Measurements from ENCODE around the gene ALKBH4.

ALKBH4 gene

DNA sequence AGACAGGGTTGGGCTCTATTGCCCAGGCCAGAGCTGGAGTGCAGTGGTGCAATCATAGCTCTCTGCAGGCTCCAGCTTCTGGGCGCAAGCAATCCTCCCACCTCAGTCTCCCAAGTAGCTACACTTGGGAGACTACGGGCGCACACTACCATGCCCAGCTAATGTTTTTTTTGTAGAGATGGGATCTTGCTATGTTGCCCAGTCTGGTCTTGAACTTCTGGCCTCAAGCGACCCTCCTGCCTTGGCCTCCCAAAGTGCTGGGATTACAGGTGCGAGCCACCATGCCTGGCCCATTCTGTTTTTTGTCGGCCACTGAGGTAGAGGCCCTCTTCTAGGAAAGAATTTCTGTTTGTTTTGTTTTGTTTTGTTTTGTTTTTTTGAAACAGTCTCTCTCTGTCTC, 12.2 kb downstream of the ALKBH4 start:
- no peak for DNase-seq (ENCODE audit: extremely low read depth, low read depth)
- TF ChIP-seq, protein P1, sequence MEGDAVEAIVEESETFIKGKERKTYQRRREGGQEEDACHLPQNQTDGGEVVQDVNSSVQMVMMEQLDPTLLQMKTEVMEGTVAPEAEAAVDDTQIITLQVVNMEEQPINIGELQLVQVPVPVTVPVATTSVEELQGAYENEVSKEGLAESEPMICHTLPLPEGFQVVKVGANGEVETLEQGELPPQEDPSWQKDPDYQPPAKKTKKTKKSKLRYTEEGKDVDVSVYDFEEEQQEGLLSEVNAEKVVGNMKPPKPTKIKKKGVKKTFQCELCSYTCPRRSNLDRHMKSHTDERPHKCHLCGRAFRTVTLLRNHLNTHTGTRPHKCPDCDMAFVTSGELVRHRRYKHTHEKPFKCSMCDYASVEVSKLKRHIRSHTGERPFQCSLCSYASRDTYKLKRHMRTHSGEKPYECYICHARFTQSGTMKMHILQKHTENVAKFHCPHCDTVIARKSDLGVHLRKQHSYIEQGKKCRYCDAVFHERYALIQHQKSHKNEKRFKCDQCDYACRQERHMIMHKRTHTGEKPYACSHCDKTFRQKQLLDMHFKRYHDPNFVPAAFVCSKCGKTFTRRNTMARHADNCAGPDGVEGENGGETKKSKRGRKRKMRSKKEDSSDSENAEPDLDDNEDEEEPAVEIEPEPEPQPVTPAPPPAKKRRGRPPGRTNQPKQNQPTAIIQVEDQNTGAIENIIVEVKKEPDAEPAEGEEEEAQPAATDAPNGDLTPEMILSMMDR (IDR thresholded peaks at IDR 0.05; ENCODE audit: low read depth, low read length) = no peak

DNA sequence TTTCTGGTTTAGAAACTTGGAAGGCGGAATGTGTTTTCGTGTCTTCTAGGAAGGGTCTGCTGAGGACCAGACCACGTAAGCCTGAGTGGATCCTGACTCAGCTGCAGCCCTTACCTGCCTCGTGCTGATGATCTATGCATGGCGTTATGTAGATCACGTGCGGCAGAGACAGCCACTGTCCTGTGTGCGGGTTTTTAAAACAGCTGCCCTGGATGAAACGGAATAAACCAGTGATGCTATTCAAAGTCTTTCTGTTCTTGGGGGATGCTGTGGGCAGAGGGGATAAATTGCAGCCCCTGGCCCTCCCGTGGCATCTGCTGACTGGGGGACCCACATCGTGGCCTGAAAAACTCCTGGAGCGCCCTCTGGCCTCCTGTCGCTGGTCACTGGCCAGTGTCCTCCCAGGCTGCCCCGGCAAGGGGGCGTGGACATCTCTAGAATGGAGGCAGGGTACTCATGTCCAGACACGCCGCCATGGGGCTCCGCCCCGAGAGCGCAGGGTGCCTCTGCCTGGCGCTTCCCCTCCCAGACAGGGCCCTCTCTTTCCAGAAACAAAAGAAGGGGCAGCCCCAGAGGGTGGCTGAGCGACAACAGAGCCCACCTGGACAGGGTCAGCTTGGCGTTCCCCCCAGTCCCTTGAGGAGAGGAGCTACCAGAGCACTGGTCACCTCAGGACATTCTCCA, 13.2 kb downstream of the ALKBH4 start:
- no peak for DNase-seq (ENCODE audit: extremely low read depth, low read depth)

DNA sequence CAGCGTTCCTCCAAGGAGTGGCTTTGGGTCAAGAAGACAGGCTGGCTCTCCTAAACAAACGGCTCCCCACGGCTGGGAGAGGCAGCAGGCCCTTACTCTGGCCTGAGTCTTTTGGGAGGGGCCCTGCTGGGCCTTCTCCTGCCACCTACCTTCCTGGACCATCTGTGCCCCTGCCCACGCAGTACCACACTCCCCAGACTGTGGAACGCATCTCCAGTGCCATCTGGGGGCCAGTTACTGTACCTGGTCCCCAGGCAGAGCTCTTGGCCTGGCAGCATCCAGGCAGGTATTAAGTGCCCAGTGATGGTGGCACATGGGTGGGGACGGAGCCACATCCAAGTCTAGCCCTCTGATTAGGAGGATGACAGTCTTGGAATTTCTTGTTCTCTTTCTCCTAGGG, 14.4 kb downstream of the ALKBH4 start:
- DNase-seq (ENCODE audit: extremely low read depth, low read depth) = no peak
- TF ChIP-seq, protein P1 (IDR thresholded peaks at IDR 0.05; ENCODE audit: low read depth, low read length) = no peak

More for the DNA sequence above, 13.2 kb downstream of the ALKBH4 start:
- TF ChIP-seq, protein P1 (IDR thresholded peaks at IDR 0.05; ENCODE audit: low read depth, low read length) = no peak

DNA sequence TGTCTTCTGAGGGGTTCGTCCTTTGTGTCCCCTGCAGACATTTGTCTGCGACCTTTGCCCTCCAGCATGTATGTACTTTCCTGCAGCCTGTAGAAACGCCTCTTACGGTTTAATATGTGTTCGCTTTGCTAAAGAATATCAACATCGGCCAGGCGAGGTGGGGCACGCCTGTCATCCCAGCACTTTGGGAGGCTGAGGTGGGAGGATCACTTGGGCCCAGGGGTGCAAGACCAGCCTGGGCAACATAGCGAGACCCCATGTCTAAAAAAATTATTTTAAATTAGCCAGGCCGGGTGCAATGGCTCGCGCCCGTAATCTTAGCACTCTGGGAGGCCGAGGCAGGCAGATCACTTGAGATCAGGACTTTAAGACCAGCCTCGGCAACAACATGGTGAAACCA, 15.5 kb downstream of the ALKBH4 start:
- no peak for DNase-seq (ENCODE audit: extremely low read depth, low read depth)
- TF ChIP-seq, protein P1 (IDR thresholded peaks at IDR 0.05; ENCODE audit: low read depth, low read length) = no peak

GRCh38 chr7:102447311-102447710, 17.4 kb downstream of the ALKBH4 start:
- TF ChIP-seq, protein P1 (IDR thresholded peaks at IDR 0.05; ENCODE audit: low read depth, low read length) = no peak
- no peak for DNase-seq (ENCODE audit: extremely low read depth, low read depth)

DNA sequence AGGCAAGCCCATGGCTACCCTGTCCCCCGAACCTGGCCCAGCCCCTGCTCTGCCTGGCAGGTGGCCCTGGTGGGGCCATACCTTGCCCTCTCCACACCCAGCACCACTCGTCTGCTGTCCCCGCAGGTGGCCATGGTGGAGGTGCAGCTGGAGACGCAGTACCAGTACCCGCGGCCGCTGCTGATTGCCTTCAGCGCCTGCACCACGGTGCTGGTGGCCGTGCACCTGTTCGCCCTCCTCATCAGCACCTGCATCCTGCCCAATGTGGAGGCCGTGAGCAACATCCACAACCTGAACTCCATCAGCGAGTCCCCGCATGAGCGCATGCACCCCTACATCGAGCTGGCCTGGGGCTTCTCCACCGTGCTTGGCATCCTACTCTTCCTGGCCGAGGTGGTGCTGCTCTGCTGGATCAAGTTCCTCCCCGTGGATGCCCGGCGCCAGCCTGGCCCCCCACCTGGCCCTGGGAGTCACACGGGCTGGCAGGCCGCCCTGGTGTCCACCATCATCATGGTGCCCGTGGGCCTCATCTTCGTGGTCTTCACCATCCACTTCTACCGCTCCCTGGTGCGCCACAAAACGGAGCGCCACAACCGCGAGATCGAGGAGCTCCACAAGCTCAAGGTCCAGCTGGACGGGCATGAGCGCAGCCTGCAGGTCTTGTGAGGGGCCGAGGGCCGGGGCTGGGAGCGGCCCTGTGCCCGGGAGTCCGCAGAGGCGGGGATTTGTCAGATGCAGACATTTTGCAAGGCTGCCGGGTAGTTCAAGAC, 18.1 kb downstream of the ALKBH4 start:
- DNase-seq (ENCODE audit: extremely low read depth, low read depth) = no peak
- TF ChIP-seq, protein P1 (IDR thresholded peaks at IDR 0.05; ENCODE audit: low read depth, low read length) = no peak

DNA sequence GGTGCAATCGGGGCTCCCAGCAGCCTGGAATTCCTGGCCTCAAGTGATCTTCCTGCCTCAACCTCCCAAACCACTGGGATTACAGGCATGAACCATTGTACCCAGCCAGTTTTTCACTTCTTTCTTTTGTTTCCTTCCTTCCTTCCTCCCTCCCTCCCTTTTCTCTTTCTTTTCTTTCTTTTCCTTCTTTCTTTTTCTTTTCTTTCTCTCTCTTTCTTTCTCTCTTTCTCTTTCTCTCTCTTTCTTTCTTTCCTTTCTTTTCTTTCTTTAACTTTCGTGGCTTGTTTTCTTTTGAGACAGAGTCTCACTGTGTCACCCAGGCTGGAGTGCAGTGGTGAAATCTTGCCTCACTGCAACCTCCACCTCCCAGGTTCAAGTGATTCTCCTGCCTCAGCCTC, 19.0 kb downstream of the ALKBH4 start:
- DNase-seq (ENCODE audit: extremely low read depth, low read depth) = no peak
- TF ChIP-seq, protein P1 (IDR thresholded peaks at IDR 0.05; ENCODE audit: low read depth, low read length) = no peak

Measured in AG09319 (cell line).